A549 (cell line): ENCODE measurements around the gene ALKAL2. TPM values are rescaled to one million over a fixed set of nuclear protein-coding genes. Genes with fewer than 3 reads are reported as not detected.

Source experiments
- ATAC-seq, 2 experiments: fragments of 200-7000 bp in 1 of 2; fragments of >200 bp in 1 of 2; cut with Nextera tagmentation in 1 of 2; cut with Tn5 transposase in 1 of 2; 3 replicates each; pipeline versions ENCODE4 v1.8.0 to v1.9.1; 2018 to 2020; ENCODE audit warnings: mild to moderate bottlenecking in 1 of 2, moderate library complexity in 1 of 2
- CTCF ChIA-PET: fragments of 300-600 bp; sonication (Branson Sonifier 250); formaldehyde crosslinking; extraction: SDS; loops from one replicate; lab custom pipeline; 2021; ENCODE audit warnings: antibody characterized with exemption, inconsistent platforms; lab: Yijun Ruan, JAX
- POLR2A ChIA-PET: fragments of 350-600 bp; formaldehyde crosslinking; extraction: SDS; loops from one replicate; lab custom pipeline; 2021; ENCODE audit warnings: antibody characterized with exemption, inconsistent platforms; lab: Yijun Ruan, JAX
- DNase-seq, 2 experiments: peaks; one replicate each; pipeline versions ENCODE4 v3.0.0 to v3.0.0-alpha.2; 2011 to 2016; ENCODE audit warnings: low read depth in 1 of 2, low spot score in 1 of 2
- FAIRE-seq: peaks from 2 replicates; lab custom pipeline; 2011; peaks lifted over from hg19 to GRCh38; lab: Jason Lieb, UNC
- H3K27ac ChIP-seq, 2 experiments: fragments of >200 bp; sonication (Bioruptor Twin); formaldehyde crosslinking; 3 replicates each; pipeline ENCODE4 v1.5.1; 2016 to 2017
- H3K4me1 ChIP-seq: fragments of >200 bp; sonication (Bioruptor Twin); formaldehyde crosslinking; 3 replicates; pipeline ENCODE4 v1.6.1; 2016
- H3K4me2 ChIP-seq: fragments of >200 bp; sonication (Bioruptor Twin); formaldehyde crosslinking; 3 replicates; pipeline ENCODE4 v1.6.1; 2016
- H3K4me3 ChIP-seq: fragments of >200 bp; sonication (Bioruptor Twin); formaldehyde crosslinking; 3 replicates; pipeline ENCODE4 v1.5.1; 2016
- H3K9me3 ChIP-seq: fragments of >200 bp; sonication (Bioruptor Twin); formaldehyde crosslinking; 3 replicates; pipeline ENCODE4 v1.6.1; 2016
- CBX2 ChIP-seq: fragments of 200-600 bp; sonication (generic); IDR thresholded peaks from 2 replicates; pipeline ENCODE4 v1.6.1; 2016; ENCODE audit warnings: low read depth, mild to moderate bottlenecking, borderline replicate concordance
- CEBPB ChIP-seq, 2 experiments: fragments of >200 bp in 1 of 2; sonication (Bioruptor Twin) in 1 of 2; formaldehyde crosslinking in 1 of 2; IDR thresholded peaks; 2 replicates each; pipeline ENCODE4 v1.6.1; 2012 to 2016
- CHD2 ChIP-seq: fragments of 150-350 bp; IDR thresholded peaks from 2 replicates; pipeline ENCODE4 v1.6.1; 2014; ENCODE audit warnings: low read length; ENCODE audit not compliant: partially characterized antibody
- E2F6 ChIP-seq: IDR thresholded peaks from 2 replicates; pipeline ENCODE4 v1.6.1; 2012; ENCODE audit warnings: low read depth, borderline replicate concordance
- ELK1 ChIP-seq: fragments of 150-350 bp; IDR thresholded peaks from 2 replicates; pipeline ENCODE4 v1.6.1; 2014; ENCODE audit warnings: low read depth, mild to moderate bottlenecking, low read length
- ESRRA ChIP-seq: fragments of 150-350 bp; IDR thresholded peaks from 2 replicates; pipeline ENCODE4 v1.6.1; 2014; ENCODE audit warnings: mild to moderate bottlenecking, low read length, borderline replicate concordance
- FOSL2 ChIP-seq, 2 experiments: fragments of 450-650 bp in 1 of 2; fragments of >200 bp in 1 of 2; sonication (Bioruptor Twin) in 1 of 2; formaldehyde crosslinking; IDR thresholded peaks; 2 replicates each; pipeline versions ENCODE4 v1.5.0 to v1.6.1; 2016 to 2020; ENCODE audit warnings: mild to moderate bottlenecking in 1 of 2, moderate library complexity in 1 of 2
- GATA3 ChIP-seq: IDR thresholded peaks from 2 replicates; pipeline ENCODE4 v1.6.1; 2012; ENCODE audit warnings: borderline replicate concordance
- HES2 ChIP-seq: fragments of >200 bp; sonication (Bioruptor Twin); formaldehyde crosslinking; IDR thresholded peaks from 2 replicates; pipeline ENCODE4 v1.6.1; 2016
- HEYL ChIP-seq: fragments of 250-450 bp; sonication (Bioruptor Pico); IDR thresholded peaks from 2 replicates; pipeline ENCODE4 v1.8.0; 2021; ENCODE audit warnings: mild to moderate bottlenecking, moderate library complexity
- HMGXB4 ChIP-seq: fragments of 250-450 bp; sonication (Bioruptor Pico); IDR thresholded peaks from 2 replicates; pipeline ENCODE4 v1.5.0; 2021; ENCODE audit warnings: mild to moderate bottlenecking, moderate library complexity, borderline replicate concordance
- HOXB5 ChIP-seq: fragments of 250-450 bp; sonication (Bioruptor Pico); IDR thresholded peaks from 2 replicates; pipeline ENCODE4 v1.5.0; 2020; ENCODE audit warnings: mild to moderate bottlenecking, moderate library complexity
- JUNB ChIP-seq: fragments of >200 bp; sonication (Bioruptor Twin); formaldehyde crosslinking; IDR thresholded peaks from 2 replicates; pipeline ENCODE4 v1.6.1; 2016
- KDM5A ChIP-seq: fragments of 200-600 bp; sonication (generic); IDR thresholded peaks from 2 replicates; pipeline ENCODE4 v1.6.1; 2016; ENCODE audit warnings: antibody characterized with exemption, mild to moderate bottlenecking
- MAFK ChIP-seq: fragments of 450-650 bp; IDR thresholded peaks from 2 replicates; pipeline ENCODE4 v1.6.1; 2014; ENCODE audit not compliant: partially characterized antibody
- MAX ChIP-seq: IDR thresholded peaks from 2 replicates; pipeline ENCODE4 v1.6.1; 2012
- MYC ChIP-seq: IDR thresholded peaks from 2 replicates; pipeline ENCODE4 v1.6.1; 2012; ENCODE audit warnings: mild to moderate bottlenecking, inconsistent platforms, low read length, improper control_type of control experiment, borderline replicate concordance
- NFE2L2 ChIP-seq: fragments of 150-350 bp; conservative IDR thresholded peaks from 2 replicates; pipeline ENCODE4 v1.6.1; 2014; ENCODE audit warnings: low read length
- NPAS2 ChIP-seq: fragments of 250-450 bp; sonication (Bioruptor Pico); IDR thresholded peaks from 2 replicates; pipeline ENCODE4 v1.8.0; 2022; ENCODE audit warnings: mild to moderate bottlenecking, moderate library complexity, borderline replicate concordance
- NR3C1 ChIP-seq: fragments of >200 bp; sonication (Bioruptor Twin); formaldehyde crosslinking; IDR thresholded peaks from 3 replicates; pipeline ENCODE4 v1.6.1; 2017
- PBX3 ChIP-seq: IDR thresholded peaks from 2 replicates; pipeline ENCODE4 v1.6.1; 2012
- PHF8 ChIP-seq: fragments of 200-600 bp; sonication (generic); IDR thresholded peaks from 2 replicates; pipeline ENCODE4 v1.6.1; 2016; ENCODE audit warnings: low read depth, mild to moderate bottlenecking, antibody characterized with exemption, moderate library complexity, borderline replicate concordance
- POLR2AphosphoS2 ChIP-seq: conservative IDR thresholded peaks from 2 replicates; pipeline ENCODE4 v1.6.1; 2012; ENCODE audit warnings: low read length, improper control_type of control experiment, inconsistent platforms
- TFCP2L1 ChIP-seq: fragments of 250-450 bp; sonication (Bioruptor Pico); IDR thresholded peaks from 2 replicates; pipeline ENCODE4 v1.5.0; 2021; ENCODE audit warnings: mild to moderate bottlenecking
- ZFP36 ChIP-seq: fragments of 450-650 bp; IDR thresholded peaks from 2 replicates; pipeline ENCODE4 v1.6.1; 2014; ENCODE audit warnings: borderline replicate concordance; ENCODE audit not compliant: partially characterized antibody
- ZNF302 ChIP-seq: fragments of 250-450 bp; sonication (Bioruptor Pico); IDR thresholded peaks from 2 replicates; pipeline ENCODE4 v1.9.0; 2021; ENCODE audit warnings: inconsistent platforms, mild to moderate bottlenecking, moderate library complexity
- ZSCAN20 ChIP-seq: fragments of 250-450 bp; sonication (Bioruptor Pico); IDR thresholded peaks from 2 replicates; pipeline ENCODE4 v1.8.0; 2022; ENCODE audit warnings: mild to moderate bottlenecking, moderate library complexity
- WGBS: methylation state at CpG from one replicate; pipeline ENCODE4 v1.1.6; 2017; ENCODE audit errors: missing lambda C conversion rate; 5-methylcytosine and 5-hydroxymethylcytosine counted together
- polyA plus RNA-seq, 4 experiments: library from polyadenylated mRNA; depleted of rRNA in 3 of 4; stranded (reverse); fragments of >200 nt; fragmentation: RNase III in 1 of 4; extraction: RNeasy Plus Mini Kit Qiagen cat#74134 plus additional on column Dnase treatment in 1 of 4; gene quantifications; 2 replicates in 3 of 4; 3 replicates in 1 of 4; pipeline ENCODE4 v1.2.3, GENCODE V29; 2011 to 2017

Gene ALKAL2
- polyA plus RNA-seq, 2 of the 4 experiments (the other 2 are of a cell fraction): not detected

GRCh38 chr2:279366-279765 lies 8.5 kb downstream of the ALKAL2 start:
- POLR2A ChIA-PET: no interaction called here
- no peak for ATAC-seq
- WGBS: 77% methylated on average over 4 of the region's 4 CpGs
- no peaks in the 10 kb centered on the region for H3K9me3 ChIP-seq
- no peak for TF ChIP-seq MYC
- TF ChIP-seq JUNB: no peak
- TF ChIP-seq MAFK: no peak
- no peak for TF ChIP-seq HMGXB4 (CRISPR knock-in tag)
- no peak for TF ChIP-seq E2F6
- no peak for TF ChIP-seq ZFP36
- TF ChIP-seq CHD2: no peak
- TF ChIP-seq HES2: no peak
- no peak for TF ChIP-seq NPAS2 (CRISPR knock-in tag)
- no peak for TF ChIP-seq HOXB5 (CRISPR knock-in tag)
- TF ChIP-seq ZNF302 (CRISPR knock-in tag): no peak
- no peak for TF ChIP-seq KDM5A
- TF ChIP-seq GATA3: no peak
- no peak for TF ChIP-seq MAX
- no peak for TF ChIP-seq ZSCAN20 (CRISPR knock-in tag)
- TF ChIP-seq POLR2AphosphoS2: no peak
- TF ChIP-seq, all 56 proteins: peak for 0
- FAIRE-seq (no peak), DNase-seq (no peak)
- CTCF ChIA-PET: interaction anchor here (2.9 kb wide), 1 partner anchor 11 kb away, joined by 11 read pairs; no protein-coding TSS in a partner anchor
- Histone ChIP-seq H3K4me2 (no peak overlapping the region), H3K4me1 (peaks cover 4% of the 10 kb centered on the region; the same call in 1 of the 3 replicates), H3K4me3 (no peak overlapping the region), H3K27ac (no peak overlapping the region)

GRCh38 chr2:278927-279320 lies 9.0 kb downstream of the ALKAL2 start:
- no peak overlapping the region for H3K4me3 ChIP-seq
- H3K4me2 ChIP-seq: no peak overlapping the region
- no peak for DNase-seq
- no peak for TF ChIP-seq PHF8
- TF ChIP-seq ESRRA: no peak
- TF ChIP-seq HOXB5 (CRISPR knock-in tag): no peak
- WGBS: 84% methylated on average over 4 of the region's 4 CpGs
- no peak for FAIRE-seq
- H3K27ac ChIP-seq: no peak overlapping the region
- ChIA-PET POLR2A (no interaction called here), CTCF (no interaction called here)
- no peak for ATAC-seq
- H3K4me1 ChIP-seq: peaks cover 4% of the 10 kb centered on the region; the same call in 1 of the 3 replicates
- H3K9me3 ChIP-seq: no peaks in the 10 kb centered on the region

- FAIRE-seq: no peak
- Histone ChIP-seq H3K27ac (no peak overlapping the region), H3K9me3 (no peaks in the 10 kb centered on the region), H3K4me2 (no peak overlapping the region), H3K4me3 (no peak overlapping the region), H3K4me1 (peaks cover 4% of the 10 kb centered on the region; the same call in 1 of the 3 replicates)
- POLR2A ChIA-PET: no interaction called here
- ATAC-seq: no peak; a peak in 1 of 6 replicates
- WGBS: 84% methylated on average over 2 of the region's 2 CpGs
- DNase-seq: no peak
- CTCF ChIA-PET: no interaction called here
- no peak for TF ChIP-seq E2F6
- TF ChIP-seq CEBPB (IDR thresholded peaks at IDR 0.05): no peak
- TF ChIP-seq PBX3: no peak
- no peak for TF ChIP-seq MAX
- TF ChIP-seq HEYL (CRISPR knock-in tag): no peak
- TF ChIP-seq NPAS2 (CRISPR knock-in tag): no peak
- no peak for TF ChIP-seq NFE2L2
- no peak for TF ChIP-seq FOSL2 (IDR thresholded peaks at IDR 0.05)
- TF ChIP-seq FOSL2 (CRISPR knock-in tag; IDR thresholded peaks at IDR 0.05): no peak
- no peak for TF ChIP-seq ZFP36
- TF ChIP-seq MAFK: no peak
- no peak for TF ChIP-seq ELK1
- TF ChIP-seq CBX2: no peak
- TF ChIP-seq NR3C1: no peak
- TF ChIP-seq CHD2: no peak
- no peak for TF ChIP-seq TFCP2L1
Observed at GRCh38 chr2:278312-278926, 9.5 kb downstream of the ALKAL2 start.
